WERI-Rb-1 (cell line): ENCODE results near the gene C1orf52.

Source experiments
- DNase-seq: peaks from one replicate; pipeline ENCODE4 v3.0.0-alpha.2; 2020
- H3K27ac ChIP-seq: fragments of 250-450 bp; sonication (Bioruptor Pico); 2 replicates; pipeline ENCODE4 v1.5.1; 2020; ENCODE audit warnings: mild to moderate bottlenecking, moderate library complexity
- H3K27me3 ChIP-seq: fragments of 250-450 bp; sonication (Bioruptor Pico); 2 replicates; pipeline ENCODE4 v1.5.1; 2021; ENCODE audit warnings: mild to moderate bottlenecking, low read depth, moderate library complexity; ENCODE audit not compliant: insufficient read depth, severe bottlenecking
- H3K36me3 ChIP-seq: fragments of 250-450 bp; sonication (Bioruptor Pico); 2 replicates; pipeline ENCODE4 v1.5.1; 2020; ENCODE audit warnings: mild to moderate bottlenecking, moderate library complexity
- H3K4me3 ChIP-seq: 2 replicates; pipeline ENCODE4 v1.5.1; 2011; ENCODE audit warnings: low read depth, mild to moderate bottlenecking, control low read depth, low read length
- H3K9me3 ChIP-seq: fragments of 250-450 bp; sonication (Bioruptor Pico); 2 replicates; pipeline ENCODE4 v1.5.1; 2021; ENCODE audit warnings: mild to moderate bottlenecking, moderate library complexity; ENCODE audit not compliant: severe bottlenecking
- TF ChIP-seq, protein P1 (sequence below): IDR thresholded peaks from 2 replicates; pipeline ENCODE4 v1.5.1; 2011; ENCODE audit warnings: low read depth, mild to moderate bottlenecking, control low read depth, inconsistent platforms, low read length

The C1orf52 gene

DNA sequence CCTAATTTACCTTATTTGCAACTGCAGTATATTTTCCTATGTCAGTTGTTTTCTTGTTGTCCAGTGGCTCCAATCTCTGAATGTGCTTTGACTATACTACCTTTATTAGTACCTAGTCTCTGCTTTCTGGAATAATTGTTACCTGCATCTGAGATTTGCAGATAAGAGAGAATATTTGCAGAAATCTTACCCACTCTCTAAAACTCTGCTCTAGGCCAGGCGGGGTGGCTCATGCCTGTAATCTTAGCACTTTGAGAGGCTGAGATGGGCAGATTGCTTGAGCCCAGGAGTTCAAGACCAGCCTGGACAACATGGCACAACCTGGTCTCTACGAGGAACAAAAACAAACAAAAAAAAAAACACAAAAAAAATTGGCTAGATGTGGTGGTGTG is 56.6 kb downstream of the C1orf52 start:
- Histone ChIP-seq H3K27me3 (no peaks in the 10 kb centered on the region), H3K9me3 (no peaks in the 10 kb centered on the region), H3K27ac (no peak overlapping the region), H3K4me3 (no peak overlapping the region), H3K36me3 (no peaks in the 10 kb centered on the region)
- TF ChIP-seq, protein P1, sequence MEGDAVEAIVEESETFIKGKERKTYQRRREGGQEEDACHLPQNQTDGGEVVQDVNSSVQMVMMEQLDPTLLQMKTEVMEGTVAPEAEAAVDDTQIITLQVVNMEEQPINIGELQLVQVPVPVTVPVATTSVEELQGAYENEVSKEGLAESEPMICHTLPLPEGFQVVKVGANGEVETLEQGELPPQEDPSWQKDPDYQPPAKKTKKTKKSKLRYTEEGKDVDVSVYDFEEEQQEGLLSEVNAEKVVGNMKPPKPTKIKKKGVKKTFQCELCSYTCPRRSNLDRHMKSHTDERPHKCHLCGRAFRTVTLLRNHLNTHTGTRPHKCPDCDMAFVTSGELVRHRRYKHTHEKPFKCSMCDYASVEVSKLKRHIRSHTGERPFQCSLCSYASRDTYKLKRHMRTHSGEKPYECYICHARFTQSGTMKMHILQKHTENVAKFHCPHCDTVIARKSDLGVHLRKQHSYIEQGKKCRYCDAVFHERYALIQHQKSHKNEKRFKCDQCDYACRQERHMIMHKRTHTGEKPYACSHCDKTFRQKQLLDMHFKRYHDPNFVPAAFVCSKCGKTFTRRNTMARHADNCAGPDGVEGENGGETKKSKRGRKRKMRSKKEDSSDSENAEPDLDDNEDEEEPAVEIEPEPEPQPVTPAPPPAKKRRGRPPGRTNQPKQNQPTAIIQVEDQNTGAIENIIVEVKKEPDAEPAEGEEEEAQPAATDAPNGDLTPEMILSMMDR: no peak
- no peak for DNase-seq

DNA sequence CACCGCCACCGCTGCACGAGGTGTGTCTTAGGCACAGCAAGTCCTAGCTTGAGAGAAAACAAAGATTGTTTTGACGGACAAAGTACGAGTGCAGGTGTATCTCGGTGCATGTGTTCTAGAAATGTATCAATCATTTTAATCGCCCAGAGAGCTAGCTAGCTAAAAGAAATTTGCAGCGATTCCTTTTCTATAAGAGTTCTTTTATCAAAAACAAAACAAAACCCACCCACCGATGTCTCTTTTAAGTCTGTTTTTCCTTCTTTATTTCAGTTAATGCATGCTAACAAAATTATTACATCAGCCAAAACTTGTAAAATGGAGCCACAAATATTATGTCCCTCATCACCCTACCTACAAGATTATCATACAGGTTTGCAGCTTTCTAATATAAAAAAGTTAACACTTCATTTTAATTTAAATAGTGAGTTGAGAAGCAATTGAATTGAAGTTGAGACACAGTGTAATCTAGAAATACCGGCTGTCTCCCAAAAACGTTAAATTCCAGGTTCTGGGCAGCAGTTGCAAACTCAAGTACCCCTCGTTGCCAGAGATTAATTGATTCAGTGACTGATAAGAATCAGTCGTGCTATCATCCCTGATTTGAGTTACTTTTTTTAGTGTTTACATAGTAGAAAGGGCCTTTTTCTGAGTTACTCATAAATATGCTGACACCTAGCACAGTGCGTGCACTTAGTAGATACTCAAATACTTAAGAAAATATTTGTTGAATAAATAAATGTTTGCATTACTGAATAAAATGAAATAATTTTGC is 57.2 kb downstream of the C1orf52 start:
- TF ChIP-seq, protein P1: no peak
- no peak for DNase-seq
- peak overlapping the region; percentile 75 for H3K4me3 ChIP-seq

DNA sequence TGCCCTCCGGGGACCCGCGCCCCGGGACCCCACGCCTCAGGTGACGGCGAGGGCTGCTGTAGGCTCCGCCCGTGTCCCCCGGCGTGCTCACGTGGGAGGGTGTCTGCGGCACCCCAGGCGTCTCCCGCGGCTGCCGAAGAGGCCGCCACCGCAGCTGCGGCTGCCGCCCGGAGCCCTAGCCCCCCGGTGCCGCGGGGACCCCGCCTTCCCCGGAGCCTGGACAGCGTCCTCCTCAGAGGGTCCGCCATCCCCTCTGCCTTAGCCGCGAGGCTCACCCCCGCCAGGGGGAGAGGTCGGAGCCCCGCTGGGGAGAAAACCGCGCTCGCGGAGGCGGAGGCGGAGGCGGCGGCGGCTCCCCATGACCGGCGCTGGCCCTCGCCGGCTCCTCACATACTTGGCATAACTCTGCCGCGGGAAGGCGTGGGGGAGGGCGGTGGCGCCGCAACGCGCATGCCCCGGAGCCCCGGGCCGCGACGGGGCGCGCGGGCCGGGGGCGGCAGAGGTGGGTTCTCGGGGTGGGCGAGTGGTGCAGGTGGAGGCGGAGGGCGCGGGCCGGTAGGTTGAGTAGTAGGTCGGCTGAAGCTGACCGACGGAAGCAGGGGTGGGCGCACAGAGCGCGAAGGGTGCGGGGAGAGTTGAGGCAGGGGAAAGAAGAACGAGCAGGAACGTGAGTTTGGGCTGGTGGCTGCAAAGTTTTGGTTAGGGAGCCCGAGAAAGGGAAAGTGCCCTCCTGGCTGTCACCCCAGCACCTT is 57.9 kb downstream of the C1orf52 start:
- Histone ChIP-seq H3K27ac (peak overlapping the region; percentile 73), H3K27me3 (no peaks in the 10 kb centered on the region), H3K36me3 (no peaks in the 10 kb centered on the region), H3K9me3 (no peaks in the 10 kb centered on the region), H3K4me3 (peak overlapping the region; percentile 75)
- DNase-seq: peak; percentile 63
- TF ChIP-seq, protein P1: no peak

More for the DNA sequence above, 57.2 kb downstream of the C1orf52 start:
- Histone ChIP-seq H3K27me3 (no peaks in the 10 kb centered on the region), H3K36me3 (no peaks in the 10 kb centered on the region), H3K27ac (no peak overlapping the region), H3K9me3 (no peaks in the 10 kb centered on the region)

DNA sequence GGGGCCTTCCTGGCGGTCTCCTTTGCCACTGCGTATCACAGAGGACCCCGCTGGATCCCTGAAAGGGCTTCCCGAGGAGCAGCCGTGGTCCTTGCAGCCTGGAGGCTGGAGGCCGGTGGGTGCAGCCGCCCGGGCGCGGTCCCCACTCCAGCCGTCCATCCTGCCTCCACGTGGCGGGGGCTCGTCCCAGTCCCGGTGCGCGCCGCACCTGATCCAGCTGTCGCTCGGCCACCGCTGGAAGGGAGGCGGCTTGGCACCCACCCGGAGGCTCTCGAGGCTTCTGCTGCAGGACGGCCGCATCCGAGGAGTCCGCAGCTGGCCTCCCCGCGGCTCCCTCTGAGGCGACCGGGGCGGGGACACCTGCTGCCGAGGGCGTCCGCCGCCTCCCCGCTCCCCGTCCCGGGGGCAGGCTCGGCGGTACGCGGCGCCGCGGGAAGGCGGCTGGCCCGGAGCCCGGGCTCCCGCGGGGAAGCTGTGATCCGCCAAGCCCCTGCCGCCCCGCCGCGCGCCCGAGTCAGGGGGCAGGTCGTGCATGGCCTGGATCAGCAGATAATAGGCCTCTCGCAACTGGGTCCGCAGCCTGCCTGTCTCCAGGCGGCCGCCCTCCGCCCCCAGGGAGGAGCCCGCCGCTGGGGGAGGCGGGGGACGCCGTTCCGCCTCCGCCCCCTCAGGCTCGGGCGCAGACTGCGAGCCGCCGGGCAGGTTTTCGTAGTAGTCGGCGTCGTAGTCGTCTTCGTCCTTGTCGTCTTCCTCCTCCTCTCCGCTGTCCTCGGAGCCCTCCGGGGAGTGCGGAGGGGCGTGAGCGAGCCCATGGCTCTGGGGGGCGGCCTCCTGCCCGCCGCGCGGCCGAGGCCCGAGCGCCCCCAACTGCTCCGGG is 58.8 kb downstream of the C1orf52 start, which contains the start of gene SYDE2:
Gene SYDE2 (minus strand): TSS at position 554 of the 877 bp plus-strand sequence. CDS start 20 bp downstream, at position 534.
- H3K4me3 ChIP-seq: peak within 1 kb of the TSS; percentile 75
- H3K27me3 ChIP-seq: no peaks in the 10 kb centered on the region
- peak; percentile 83 for DNase-seq

More for the DNA sequence above, 58.8 kb downstream of the C1orf52 start, which contains the start of gene SYDE2:
- Histone ChIP-seq H3K36me3 (no peaks in the 10 kb centered on the region), H3K9me3 (no peaks in the 10 kb centered on the region), H3K27ac (peak within 1 kb of the TSS; percentile 73)
- TF ChIP-seq, protein P1: no peak
